Stomach (tissue), 4 donors: ENCODE results near the gene COA5.

ENCODE experiments used
- CTCF ChIP-seq, 7 experiments: fragments of 450-650 bp in 4 of 7; fragments of 200-600 bp in 3 of 7; sonication (generic) in 3 of 7; IDR thresholded peaks; one replicate each; pipeline ENCODE4 v1.5.1; 2016 to 2019; ENCODE audit warnings: antibody characterized with exemption in 7 of 7, control low read depth in 2 of 7, mild to moderate bottlenecking in 1 of 7
- EP300 ChIP-seq: sonication (generic); formaldehyde crosslinking; IDR thresholded peaks from one replicate; pipeline ENCODE4 v1.6.1; 2017; ENCODE audit warnings: antibody characterized with exemption
- POLR2A ChIP-seq, 4 donors: fragments of 450-650 bp; IDR thresholded peaks; one replicate each; pipeline ENCODE4 v1.6.1; 2016; ENCODE audit warnings: antibody characterized with exemption in 4 of 4, control low read depth in 2 of 4, mild to moderate bottlenecking in 1 of 4, moderate library complexity in 1 of 4

GRCh38 chr2:98648451-98648850 is 40.1 kb upstream of the COA5 start:
- TF ChIP-seq CTCF (IDR thresholded peaks at IDR 0.05): no peak
- no peak for TF ChIP-seq POLR2A (IDR thresholded peaks at IDR 0.05)
- no peak for TF ChIP-seq EP300
